Sigmoid colon (tissue), 4 donors: ENCODE results near the gene GRIP1.

ENCODE experiments used
- POLR2AphosphoS5 ChIP-seq, 4 donors: sonication (generic); formaldehyde crosslinking; IDR thresholded peaks; one replicate each; pipeline ENCODE4 v1.6.1; 2017; ENCODE audit warnings: antibody characterized with exemption in 4 of 4
- TF ChIP-seq, protein P1 (sequence below), 4 experiments: fragments of 450-650 bp in 3 of 4; fragments of 200-600 bp in 1 of 4; IDR thresholded peaks; one replicate each; pipeline ENCODE4 v1.5.1; 2016 to 2019; ENCODE audit warnings: antibody characterized with exemption in 4 of 4, mild to moderate bottlenecking in 3 of 4, moderate library complexity in 2 of 4

DNA sequence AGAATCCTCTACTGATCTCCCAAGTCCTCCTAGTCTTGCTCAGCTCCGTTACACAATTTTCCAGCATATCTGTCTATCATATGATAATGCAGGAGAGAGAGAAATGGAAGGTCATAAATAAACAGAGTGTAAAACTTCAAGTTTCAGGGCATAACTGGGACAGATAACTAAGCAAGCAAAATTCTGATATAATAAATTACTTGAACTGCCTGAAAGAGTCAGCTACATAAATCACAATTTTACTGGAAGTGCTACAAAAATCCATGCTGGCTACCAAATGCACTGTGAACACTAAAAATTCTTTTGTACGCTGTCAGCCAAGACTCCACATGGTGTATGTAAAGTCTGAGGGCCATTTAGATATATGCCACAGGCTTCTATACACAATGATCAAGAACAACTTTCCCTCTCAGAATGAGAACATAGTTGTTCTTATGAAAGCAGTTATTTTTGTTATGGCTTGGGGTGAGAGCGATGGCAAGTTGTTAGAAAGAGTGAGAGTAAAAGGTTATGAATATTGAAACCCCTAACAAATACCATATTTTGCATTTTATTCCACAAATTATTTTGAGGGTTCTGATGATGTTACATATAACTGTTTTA is 41.1 kb downstream of the GRIP1 start:
- TF ChIP-seq, protein P1, sequence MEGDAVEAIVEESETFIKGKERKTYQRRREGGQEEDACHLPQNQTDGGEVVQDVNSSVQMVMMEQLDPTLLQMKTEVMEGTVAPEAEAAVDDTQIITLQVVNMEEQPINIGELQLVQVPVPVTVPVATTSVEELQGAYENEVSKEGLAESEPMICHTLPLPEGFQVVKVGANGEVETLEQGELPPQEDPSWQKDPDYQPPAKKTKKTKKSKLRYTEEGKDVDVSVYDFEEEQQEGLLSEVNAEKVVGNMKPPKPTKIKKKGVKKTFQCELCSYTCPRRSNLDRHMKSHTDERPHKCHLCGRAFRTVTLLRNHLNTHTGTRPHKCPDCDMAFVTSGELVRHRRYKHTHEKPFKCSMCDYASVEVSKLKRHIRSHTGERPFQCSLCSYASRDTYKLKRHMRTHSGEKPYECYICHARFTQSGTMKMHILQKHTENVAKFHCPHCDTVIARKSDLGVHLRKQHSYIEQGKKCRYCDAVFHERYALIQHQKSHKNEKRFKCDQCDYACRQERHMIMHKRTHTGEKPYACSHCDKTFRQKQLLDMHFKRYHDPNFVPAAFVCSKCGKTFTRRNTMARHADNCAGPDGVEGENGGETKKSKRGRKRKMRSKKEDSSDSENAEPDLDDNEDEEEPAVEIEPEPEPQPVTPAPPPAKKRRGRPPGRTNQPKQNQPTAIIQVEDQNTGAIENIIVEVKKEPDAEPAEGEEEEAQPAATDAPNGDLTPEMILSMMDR (IDR thresholded peaks at IDR 0.05): no peak
- peak in 1 of 4 donors; percentile 11 for TF ChIP-seq POLR2AphosphoS5 (IDR thresholded peaks at IDR 0.05)
